ENCODE measurements around the gene IMP4.
A peak's percentile ranks its signal among the peaks of the same experiment; 100 is the strongest.

Gene IMP4

DNA sequence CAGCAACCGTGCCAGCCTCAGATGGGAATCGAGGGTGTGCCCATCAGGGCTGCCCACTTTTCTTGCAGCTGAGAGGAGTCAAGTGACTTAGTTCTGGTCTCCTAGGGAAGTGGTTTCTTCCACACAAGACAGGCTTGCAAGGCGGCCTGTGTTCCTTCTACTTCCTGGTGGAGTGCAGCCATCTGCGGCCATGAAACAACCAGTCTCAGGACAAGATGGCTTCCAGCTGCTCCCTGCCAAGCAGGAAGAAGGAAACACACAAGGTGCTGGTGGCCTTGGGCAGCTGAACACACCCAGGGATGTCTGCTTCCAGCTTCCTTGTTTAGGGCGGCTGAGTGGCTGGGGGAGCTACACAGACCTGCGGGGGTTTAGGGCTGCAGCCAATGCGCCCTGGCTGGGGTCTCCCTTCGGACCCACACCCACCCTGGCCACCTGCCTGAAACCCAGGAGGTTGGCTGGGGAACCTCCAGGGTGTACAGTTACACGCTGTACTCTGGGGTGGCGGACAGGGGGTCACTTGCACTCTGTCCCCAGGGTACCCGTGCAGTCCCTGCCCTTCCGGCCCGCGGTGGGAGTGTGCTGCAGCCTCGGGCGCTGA, 47.9 kb downstream of the IMP4 start:
- intact Hi-C loops (cut with DNase I) = no loop called here
- peak in 2 of 10 donors; percentile 76 to 83 for DNase-seq

DNA sequence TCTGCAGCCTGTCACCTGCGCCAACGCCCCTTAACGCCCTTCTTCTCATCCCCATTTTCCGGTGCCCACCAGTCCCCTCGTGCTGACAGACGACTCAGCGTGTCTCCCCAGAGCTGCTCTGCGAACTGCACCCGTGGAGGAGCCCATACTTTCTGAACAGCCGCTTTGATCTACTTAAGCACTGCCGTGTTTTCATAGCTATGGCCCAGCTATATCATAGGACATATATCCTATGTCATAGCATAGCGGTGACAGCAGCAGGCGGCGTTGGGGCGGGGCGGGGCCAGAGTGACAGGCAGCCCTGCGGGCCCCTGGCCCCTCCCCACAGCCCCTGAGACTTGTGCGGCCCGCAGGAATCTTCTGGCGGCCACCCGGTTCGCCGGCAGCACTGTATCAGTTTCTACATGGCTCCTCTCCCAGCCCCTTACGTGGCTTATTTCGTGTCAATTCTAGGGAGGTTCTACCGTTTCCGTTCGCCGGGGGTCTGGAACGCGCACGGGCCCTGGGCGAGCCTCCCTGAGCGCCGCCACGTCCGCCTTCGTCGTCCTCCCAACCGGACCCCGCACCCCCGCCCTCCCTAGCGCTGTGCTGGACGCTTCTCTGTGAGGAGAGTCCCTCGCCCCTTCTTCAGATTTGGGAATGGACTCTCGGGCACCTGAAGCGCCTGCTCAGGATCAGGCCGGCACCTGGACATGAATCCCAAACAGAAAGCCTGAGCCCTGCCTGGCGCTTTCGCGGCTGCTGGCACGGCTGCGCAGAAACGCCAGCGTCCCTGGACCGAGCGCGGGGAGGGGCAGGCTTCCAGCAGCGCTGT, 48.6 kb downstream of the IMP4 start:
- peak; percentile 71 to 99 (median 86) for DNase-seq
- intact Hi-C loops (cut with DNase I) = no loop called here

GRCh38 chr2:130391872-130392670, 49.4 kb downstream of the IMP4 start:
- DNase-seq = peak in 7 of 10 donors; percentile 42 to 87 (median 54)
- intact Hi-C loops (cut with DNase I) = no loop called here

GRCh38 chr2:130393318-130393910, 50.7 kb downstream of the IMP4 start:
- DNase-seq = peak in 1 of 10 donors; percentile 49
- intact Hi-C loops (cut with DNase I) = no loop called here
